SK-N-MC (cell line): ENCODE data around the gene SCYGR4.

Experiments used
- DNase-seq: peaks from one replicate; pipeline ENCODE4 v3.0.0-alpha.2; 2011; ENCODE audit warnings: low read depth, low spot score
- H3K27ac ChIP-seq: fragments of 200-600 bp; sonication (generic); 2 replicates; pipeline ENCODE4 v1.5.1; 2016; ENCODE audit warnings: mixed run types
- H3K36me3 ChIP-seq: fragments of 200-600 bp; sonication (generic); 2 replicates; pipeline ENCODE4 v1.6.1; 2017; ENCODE audit warnings: antibody characterized with exemption, low read length, mixed read lengths; ENCODE audit not compliant: insufficient read depth
- H3K4me3 ChIP-seq: fragments of 200-600 bp; sonication (generic); 2 replicates; pipeline ENCODE4 v1.5.1; 2016
- H3K9ac ChIP-seq: fragments of 200-600 bp; sonication (generic); 2 replicates; pipeline ENCODE4 v1.8.0; 2017; ENCODE audit warnings: mixed run types, mixed read lengths; ENCODE audit not compliant: insufficient read length
- H3K9me3 ChIP-seq: fragments of 200-600 bp; sonication (generic); 2 replicates; pipeline ENCODE4 v1.6.1; 2017; ENCODE audit warnings: low read depth, mild to moderate bottlenecking, antibody characterized with exemption, low read length, moderate library complexity, mixed read lengths
- EZH2 ChIP-seq: fragments of 200-600 bp; sonication (generic); IDR thresholded peaks from one replicate; pipeline ENCODE4 v1.6.1; 2017; ENCODE audit warnings: antibody characterized with exemption
- FOXP2 ChIP-seq: optimal IDR thresholded peaks from 2 replicates; pipeline ENCODE3; 2011; ENCODE audit warnings: mild to moderate bottlenecking, moderate library complexity; ENCODE audit not compliant: insufficient read depth; ENCODE audit errors: extremely low read length, control extremely low read depth
- POLR2AphosphoS5 ChIP-seq: IDR thresholded peaks from 2 replicates; pipeline ENCODE4 v1.6.1; 2012; ENCODE audit warnings: mild to moderate bottlenecking, low read depth, low read length, borderline replicate concordance

The SCYGR4 gene

DNA sequence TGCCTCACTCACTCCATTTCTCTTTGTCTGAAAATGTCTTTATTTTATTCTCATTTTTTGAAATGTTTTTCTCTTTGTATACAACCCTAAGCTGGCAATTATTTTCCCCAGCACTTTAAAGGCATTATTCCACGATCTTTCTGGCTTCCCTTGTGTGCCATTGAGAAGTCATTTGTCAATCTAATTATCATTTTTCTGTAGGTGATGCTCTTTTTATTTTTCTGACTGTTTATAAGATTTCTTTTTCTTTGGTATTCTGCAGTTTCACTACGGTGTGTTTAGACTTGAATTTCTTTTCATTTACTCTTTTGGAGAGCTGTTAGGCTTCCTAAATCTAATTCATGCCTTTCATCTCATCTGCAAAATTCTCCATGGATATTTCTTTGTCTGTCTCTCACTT lies 8.1 kb downstream of the SCYGR4 start:
- H3K36me3 ChIP-seq, result no peaks in the 10 kb centered on the region
- no peak for DNase-seq
- H3K4me3 ChIP-seq, result no peak overlapping the region
- TF ChIP-seq POLR2AphosphoS5 (no peak), EZH2 (no peak), FOXP2 (no peak)
- no peaks in the 10 kb centered on the region for H3K9me3 ChIP-seq
- H3K27ac ChIP-seq, result no peak overlapping the region
- no peak overlapping the region for H3K9ac ChIP-seq

DNA sequence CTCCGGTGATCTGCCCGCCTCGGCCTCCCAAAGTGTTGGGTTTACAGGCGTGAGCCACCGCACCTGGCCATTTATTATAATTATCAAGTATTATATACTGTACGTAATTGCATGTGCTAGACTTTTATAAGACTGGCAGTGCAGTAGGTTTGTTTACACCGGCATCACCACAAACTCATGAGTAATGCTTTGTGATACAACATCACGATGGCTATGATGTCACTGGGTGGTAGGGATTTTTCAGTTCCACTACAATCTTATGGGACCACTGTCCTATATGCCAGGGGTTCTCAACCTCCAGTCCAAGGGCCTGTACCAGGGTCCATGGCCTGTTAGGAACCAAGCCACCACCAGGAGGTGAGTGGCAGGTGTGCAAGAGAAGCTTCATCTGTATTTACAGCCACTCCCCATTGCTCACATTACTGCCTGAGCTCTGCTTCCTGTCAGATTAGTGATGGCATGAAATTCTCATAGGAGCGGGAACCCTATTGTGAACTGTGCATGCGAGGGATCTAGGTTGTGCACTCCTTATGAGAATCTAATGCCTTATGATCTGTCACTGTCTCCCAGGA lies 9.4 kb downstream of the SCYGR4 start:
- no peaks in the 10 kb centered on the region for H3K9me3 ChIP-seq
- H3K9ac ChIP-seq, result no peak overlapping the region
- no peak overlapping the region for H3K27ac ChIP-seq
- TF ChIP-seq FOXP2 (no peak), POLR2AphosphoS5 (no peak), EZH2 (no peak)
- DNase-seq, result no peak
- H3K4me3 ChIP-seq, result no peak overlapping the region
- no peaks in the 10 kb centered on the region for H3K36me3 ChIP-seq

DNA sequence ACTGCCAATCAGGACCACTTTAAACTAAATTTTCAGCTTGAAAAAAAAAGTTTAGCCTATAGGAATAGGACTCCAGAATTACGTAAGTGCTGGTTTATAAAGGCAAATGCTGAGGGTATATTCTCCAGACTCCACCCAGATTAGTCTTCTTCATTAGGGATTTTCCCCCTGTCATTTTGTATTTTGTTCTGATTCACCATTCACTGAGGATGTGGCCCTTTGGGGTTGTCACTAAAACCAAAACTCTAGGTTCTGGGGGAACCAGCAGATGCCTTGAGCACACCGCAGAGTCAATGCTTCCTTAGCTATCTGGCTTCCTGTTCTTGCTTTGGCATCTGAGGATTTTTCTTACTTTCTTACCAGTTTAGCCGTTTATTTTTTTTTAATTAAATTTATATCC lies 10.5 kb downstream of the SCYGR4 start:
- Histone ChIP-seq H3K27ac (no peak overlapping the region), H3K9me3 (no peaks in the 10 kb centered on the region), H3K9ac (no peak overlapping the region), H3K4me3 (no peak overlapping the region), H3K36me3 (no peaks in the 10 kb centered on the region)
- DNase-seq, result no peak
- TF ChIP-seq POLR2AphosphoS5, result no peak
- TF ChIP-seq EZH2, result no peak
- no peak for TF ChIP-seq FOXP2

DNA sequence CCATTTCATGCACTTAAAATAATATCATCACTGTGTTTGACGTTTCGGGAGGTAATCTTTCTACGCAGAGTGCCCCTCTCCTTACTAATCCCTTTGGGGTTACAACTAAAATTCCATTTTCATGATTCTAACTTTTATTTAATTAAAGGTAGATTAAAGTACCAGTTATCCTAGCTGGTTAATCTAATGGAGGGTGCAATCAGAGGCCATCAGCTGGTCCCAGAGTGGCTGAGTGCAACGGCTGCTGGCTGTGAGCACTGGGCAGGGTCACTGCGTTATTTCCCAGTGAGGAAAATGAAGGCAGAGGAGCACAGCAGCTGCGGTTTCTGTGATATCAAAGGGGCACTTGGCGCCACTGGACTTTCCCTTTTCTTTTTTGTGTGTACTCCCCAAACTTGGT lies 12.1 kb downstream of the SCYGR4 start:
- Histone ChIP-seq H3K27ac (no peak overlapping the region), H3K9ac (no peak overlapping the region), H3K36me3 (no peaks in the 10 kb centered on the region), H3K4me3 (no peak overlapping the region), H3K9me3 (no peaks in the 10 kb centered on the region)
- DNase-seq, result no peak
- TF ChIP-seq FOXP2 (no peak), POLR2AphosphoS5 (no peak), EZH2 (no peak)

DNA sequence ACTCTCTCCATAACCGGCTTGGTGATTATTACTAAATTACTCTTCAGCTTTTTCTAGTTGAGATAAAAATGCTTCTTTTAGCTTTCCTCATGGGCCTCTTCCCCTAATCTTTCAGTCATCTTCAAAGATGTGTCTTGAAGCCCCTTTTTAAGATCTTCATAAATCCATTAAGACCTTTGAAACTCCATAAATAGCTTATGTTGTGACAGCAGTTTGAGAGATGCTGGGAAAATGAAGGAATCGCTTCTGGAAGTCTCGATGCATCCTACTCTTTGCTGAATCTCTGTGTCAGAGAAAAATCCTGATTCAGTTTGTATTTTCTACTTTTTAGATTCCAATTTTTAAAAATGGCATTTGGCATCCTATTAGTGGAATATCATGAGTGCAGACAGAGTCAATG lies 13.0 kb downstream of the SCYGR4 start:
- DNase-seq, result no peak
- Histone ChIP-seq H3K4me3 (no peak overlapping the region), H3K9ac (no peak overlapping the region), H3K9me3 (no peaks in the 10 kb centered on the region), H3K27ac (no peak overlapping the region), H3K36me3 (no peaks in the 10 kb centered on the region)
- no peak for TF ChIP-seq EZH2
- TF ChIP-seq POLR2AphosphoS5, result no peak
- TF ChIP-seq FOXP2, result no peak

DNA sequence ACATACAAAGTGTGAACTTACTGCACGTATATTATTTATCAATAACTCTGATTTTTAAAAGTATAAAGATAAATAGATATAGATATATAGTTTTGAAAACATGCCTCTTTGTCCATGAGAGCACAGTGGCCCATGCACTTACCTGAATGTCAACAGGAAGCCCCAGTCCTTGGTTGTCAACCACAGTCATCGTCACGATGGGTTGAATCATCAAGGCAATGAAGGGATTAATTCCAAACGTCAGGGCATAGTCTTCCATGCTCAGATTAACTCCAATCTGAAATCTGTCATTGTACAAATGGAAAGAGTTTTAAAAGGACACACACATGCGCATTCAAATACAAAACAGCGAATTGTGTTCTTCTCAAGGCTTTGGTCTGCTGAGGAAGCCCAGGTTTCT lies 15.5 kb downstream of the SCYGR4 start:
- no peak for DNase-seq
- Histone ChIP-seq H3K9ac (no peak overlapping the region), H3K4me3 (no peak overlapping the region), H3K36me3 (no peaks in the 10 kb centered on the region), H3K9me3 (no peaks in the 10 kb centered on the region), H3K27ac (no peak overlapping the region)
- TF ChIP-seq FOXP2 (no peak), EZH2 (no peak), POLR2AphosphoS5 (no peak)

DNA sequence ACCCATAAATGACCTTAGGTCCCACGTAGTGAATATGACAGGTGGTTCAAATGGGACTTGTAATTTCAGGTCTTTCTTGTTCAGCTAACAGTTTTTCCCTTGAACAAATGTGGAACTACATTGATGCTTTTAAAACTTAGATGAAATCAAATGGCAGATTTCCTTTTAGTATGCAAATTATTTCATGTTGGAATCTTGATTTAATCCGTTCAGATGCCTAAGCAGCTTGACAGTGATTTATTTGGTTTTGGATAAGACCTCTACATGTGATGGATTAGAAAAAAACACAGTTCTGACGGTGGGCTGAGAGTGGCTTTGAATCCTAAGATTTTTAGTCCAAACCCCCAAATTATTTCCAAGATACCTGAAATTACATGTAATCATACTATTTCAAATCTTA lies 16.9 kb downstream of the SCYGR4 start:
- DNase-seq, result no peak
- TF ChIP-seq POLR2AphosphoS5, result no peak
- no peak for TF ChIP-seq EZH2
- TF ChIP-seq FOXP2, result no peak
- Histone ChIP-seq H3K9me3 (no peaks in the 10 kb centered on the region), H3K9ac (no peak overlapping the region), H3K27ac (no peak overlapping the region), H3K4me3 (no peak overlapping the region), H3K36me3 (no peaks in the 10 kb centered on the region)

DNA sequence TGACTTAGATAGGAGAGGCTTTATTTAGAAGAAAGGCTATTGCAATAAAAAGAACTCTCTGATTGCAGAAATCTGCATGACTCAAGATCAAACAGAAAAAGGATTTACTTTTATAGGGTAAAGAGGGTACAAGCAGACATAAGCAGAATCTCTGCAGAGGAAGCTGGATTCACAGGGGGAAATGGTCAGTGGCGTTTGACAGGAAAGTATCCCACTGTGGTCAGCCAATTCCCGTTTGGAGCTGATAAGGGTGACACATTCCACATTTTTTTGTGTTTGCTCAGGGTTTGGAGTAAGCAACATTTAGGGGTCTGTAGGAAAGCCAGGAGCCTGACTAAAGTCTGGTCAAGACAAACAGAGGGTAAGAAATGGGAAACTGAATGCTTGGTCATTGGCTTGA lies 25.4 kb downstream of the SCYGR4 start:
- Histone ChIP-seq H3K4me3 (no peak overlapping the region), H3K9me3 (no peaks in the 10 kb centered on the region), H3K27ac (no peak overlapping the region), H3K36me3 (no peaks in the 10 kb centered on the region), H3K9ac (no peak overlapping the region)
- TF ChIP-seq FOXP2 (no peak), EZH2 (no peak), POLR2AphosphoS5 (no peak)
- no peak for DNase-seq

DNA sequence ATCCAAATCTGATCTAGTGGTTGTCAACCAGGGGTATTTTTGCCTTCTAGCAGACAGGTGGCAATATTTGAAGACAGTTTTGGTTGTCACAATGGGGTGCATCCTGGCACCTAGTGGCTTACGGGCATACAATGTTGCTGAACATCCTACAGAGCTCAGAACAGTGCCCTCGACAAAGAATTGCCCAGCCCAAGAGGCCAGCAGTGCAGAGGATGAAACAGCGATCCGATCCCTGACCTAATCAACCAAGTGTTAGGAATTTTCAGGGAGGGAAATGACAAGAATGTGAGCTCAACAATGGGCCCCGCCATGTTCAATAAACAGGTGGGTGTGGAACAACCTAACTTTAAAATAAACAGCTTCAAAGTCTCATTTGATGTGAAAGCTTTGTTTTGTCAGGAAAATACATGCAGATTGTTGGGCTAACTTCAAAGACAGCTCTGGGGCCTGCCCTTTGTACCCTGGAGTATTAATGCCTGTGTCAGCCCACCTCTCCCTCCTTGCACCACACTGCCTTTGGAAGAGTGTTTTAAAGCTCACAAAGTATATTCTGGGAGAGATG lies 26.8 kb downstream of the SCYGR4 start:
- Histone ChIP-seq H3K27ac (no peak overlapping the region), H3K9me3 (no peaks in the 10 kb centered on the region), H3K9ac (no peak overlapping the region), H3K36me3 (no peaks in the 10 kb centered on the region), H3K4me3 (no peak overlapping the region)
- no peak for TF ChIP-seq POLR2AphosphoS5
- TF ChIP-seq EZH2, result no peak
- TF ChIP-seq FOXP2, result no peak
- no peak for DNase-seq
